Psoas muscle (tissue), 8 donors: ENCODE results near the gene OR2H1. TPM values are rescaled to one million over a fixed set of nuclear protein-coding genes. Genes with fewer than 3 reads are reported as not detected.

Experiments used
- ATAC-seq, 4 donors: fragments of 200-7000 bp; cut with Tn5 transposase; one replicate each; pipeline ENCODE4 v1.9.1; 2020; ENCODE audit warnings: moderate library complexity in 3 of 4, mild to moderate bottlenecking in 2 of 4
- DNase-seq, 2 donors: peaks; one replicate each; pipeline ENCODE4 v3.0.0-alpha.2; 2020
- H3K27ac ChIP-seq: fragments of 200-600 bp; one replicate; pipeline ENCODE4 v1.8.0; 2022
- H3K27me3 ChIP-seq, 3 donors: fragments of 200-600 bp in 1 of 3; one replicate each; pipeline versions ENCODE4 v1.6.1 to v1.8.0; 2013 to 2022; ENCODE audit warnings: low read length in 2 of 3, mild to moderate bottlenecking in 2 of 3, moderate library complexity in 1 of 3; ENCODE audit not compliant: insufficient read depth in 3 of 3
- H3K36me3 ChIP-seq, 2 donors: fragments of 200-600 bp in 1 of 2; one replicate each; pipeline versions ENCODE4 v1.6.1 to v1.8.0; 2013 to 2022; ENCODE audit warnings: low read depth in 1 of 2, mild to moderate bottlenecking in 1 of 2, moderate library complexity in 1 of 2; ENCODE audit not compliant: insufficient read depth in 1 of 2
- H3K4me1 ChIP-seq: fragments of 200-600 bp; one replicate; pipeline ENCODE4 v1.8.0; 2022
- H3K4me3 ChIP-seq: fragments of 200-600 bp; one replicate; pipeline ENCODE4 v1.8.0; 2022; ENCODE audit warnings: mild to moderate bottlenecking
- H3K9me3 ChIP-seq: fragments of 200-600 bp; one replicate; pipeline ENCODE4 v1.8.0; 2022
- WGBS, 3 donors: extraction: QIAGEN DNeasy Blood & Tissue Kit; methylation state at CpG; one replicate each; pipeline versions ENCODE4 v1.1.6 to v1.1.7; 2013; 5-methylcytosine and 5-hydroxymethylcytosine counted together
- intact Hi-C, 2 donors: fragments of 100-400 bp; cut with DNase I; formaldehyde crosslinking; loops; one replicate each; pipeline versions ENCODE4 v1.11.0 to v1.14.2; 2022
- polyA plus RNA-seq, 3 donors: library from polyadenylated mRNA; stranded (reverse); fragments of 200-250 nt; gene quantifications; one replicate each; pipeline ENCODE4 v1.2.3, GENCODE V29; 2013
- total RNA-seq, 4 donors: library from RNA; stranded (reverse); fragmentation: NEBNext Ultra II Directional in 2 of 4; extraction: Animal tissue kit (Norgen Biotek cat#: 25700) in 2 of 4; gene quantifications; one replicate each; pipeline versions ENCODE4 v1.2.1 to v1.2.4, GENCODE V29; 2021 to 2023
- TF ChIP-seq, protein P1 (sequence below): fragments of 200-600 bp; IDR thresholded peaks from one replicate; pipeline ENCODE4 v1.8.0; 2022; ENCODE audit warnings: antibody characterized with exemption
- donor health status: healthy with polysubstance abuse.
- donor health status: DM: no; HTN: no; CAD: no; lungs with moderate emphysema.
- donor health status: Bipolar disorder and iron deficiency.
- donor health status: healthy.
- donor health status: DM: yes; HTN: yes; CAD: no.
- donor health status: DM: no; HTN: no; CAD: no.
- donor health status: DM: no; HTN: no; CAD: no.
- donor health status: DM: yes; HTN: yes; CAD: no.

OR2H1 gene
- total and polyA plus RNA-seq, 7 donors: 0.10 TPM; not detected in 6

DNA sequence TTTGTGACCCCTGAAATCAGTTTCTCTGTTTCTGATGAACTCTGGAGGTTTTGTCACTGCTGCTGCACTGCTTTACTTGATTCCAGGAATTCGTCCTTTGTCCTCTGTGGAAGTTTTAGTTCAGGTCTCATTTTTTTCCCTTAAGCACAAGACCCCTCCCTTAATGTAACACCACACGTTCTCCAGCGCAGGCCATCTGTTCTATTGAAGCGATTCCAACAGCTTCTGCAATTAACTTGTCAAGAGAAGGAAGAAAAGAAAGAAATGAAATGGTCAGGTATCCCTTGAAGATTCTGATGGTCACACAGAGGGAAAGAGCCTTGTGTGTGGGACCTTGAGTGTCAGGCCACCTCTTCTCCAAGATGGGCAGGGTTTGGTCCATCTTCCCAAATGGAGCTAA lies 38.6 kb downstream of the OR2H1 start:
- Histone ChIP-seq H3K27me3 (no peaks in the 10 kb centered on the region), H3K4me1 (no peaks in the 10 kb centered on the region), H3K27ac (no peak overlapping the region), H3K9me3 (no peaks in the 10 kb centered on the region), H3K36me3 (no peaks in the 10 kb centered on the region), H3K4me3 (no peak overlapping the region)
- intact Hi-C loops: no loop called here
- DNase-seq (no peak), ATAC-seq (no peak)
- 48 to 57% (median 53%) methylated on average over 4 of the region's 4 CpGs for WGBS, 3 donors
- TF ChIP-seq, protein P1, sequence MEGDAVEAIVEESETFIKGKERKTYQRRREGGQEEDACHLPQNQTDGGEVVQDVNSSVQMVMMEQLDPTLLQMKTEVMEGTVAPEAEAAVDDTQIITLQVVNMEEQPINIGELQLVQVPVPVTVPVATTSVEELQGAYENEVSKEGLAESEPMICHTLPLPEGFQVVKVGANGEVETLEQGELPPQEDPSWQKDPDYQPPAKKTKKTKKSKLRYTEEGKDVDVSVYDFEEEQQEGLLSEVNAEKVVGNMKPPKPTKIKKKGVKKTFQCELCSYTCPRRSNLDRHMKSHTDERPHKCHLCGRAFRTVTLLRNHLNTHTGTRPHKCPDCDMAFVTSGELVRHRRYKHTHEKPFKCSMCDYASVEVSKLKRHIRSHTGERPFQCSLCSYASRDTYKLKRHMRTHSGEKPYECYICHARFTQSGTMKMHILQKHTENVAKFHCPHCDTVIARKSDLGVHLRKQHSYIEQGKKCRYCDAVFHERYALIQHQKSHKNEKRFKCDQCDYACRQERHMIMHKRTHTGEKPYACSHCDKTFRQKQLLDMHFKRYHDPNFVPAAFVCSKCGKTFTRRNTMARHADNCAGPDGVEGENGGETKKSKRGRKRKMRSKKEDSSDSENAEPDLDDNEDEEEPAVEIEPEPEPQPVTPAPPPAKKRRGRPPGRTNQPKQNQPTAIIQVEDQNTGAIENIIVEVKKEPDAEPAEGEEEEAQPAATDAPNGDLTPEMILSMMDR: no peak

DNA sequence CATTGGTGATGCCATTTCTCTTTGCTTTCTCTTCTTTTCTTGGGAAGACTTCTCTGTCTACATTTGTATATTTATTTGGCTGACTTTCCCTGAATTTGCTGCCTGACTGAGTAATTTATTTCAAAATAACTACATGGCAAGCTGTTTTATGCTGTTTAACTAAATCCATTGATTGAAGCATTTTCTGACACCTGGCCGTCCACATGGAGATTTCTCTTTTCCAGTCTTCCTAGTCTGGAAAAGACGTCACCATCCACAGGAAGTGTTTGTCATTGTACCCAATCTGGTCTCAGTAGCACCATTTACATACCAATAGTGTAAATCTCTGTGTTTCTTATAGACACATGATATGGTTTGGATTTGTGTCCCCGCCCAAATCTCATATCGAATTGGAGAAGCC lies 40.0 kb downstream of the OR2H1 start:
- intact Hi-C loops: no loop called here
- TF ChIP-seq, protein P1: no peak
- no peaks in the 10 kb centered on the region for H3K9me3 ChIP-seq
- DNase-seq (no peak), ATAC-seq (no peak)
- no peak overlapping the region for H3K27ac ChIP-seq
- H3K27me3 ChIP-seq: no peaks in the 10 kb centered on the region
- H3K4me3 ChIP-seq: no peak overlapping the region
- WGBS, 3 donors: 64 to 71% (median 68%) methylated on average over 4 of the region's 4 CpGs
- no peaks in the 10 kb centered on the region for H3K4me1 ChIP-seq
- no peaks in the 10 kb centered on the region for H3K36me3 ChIP-seq

DNA sequence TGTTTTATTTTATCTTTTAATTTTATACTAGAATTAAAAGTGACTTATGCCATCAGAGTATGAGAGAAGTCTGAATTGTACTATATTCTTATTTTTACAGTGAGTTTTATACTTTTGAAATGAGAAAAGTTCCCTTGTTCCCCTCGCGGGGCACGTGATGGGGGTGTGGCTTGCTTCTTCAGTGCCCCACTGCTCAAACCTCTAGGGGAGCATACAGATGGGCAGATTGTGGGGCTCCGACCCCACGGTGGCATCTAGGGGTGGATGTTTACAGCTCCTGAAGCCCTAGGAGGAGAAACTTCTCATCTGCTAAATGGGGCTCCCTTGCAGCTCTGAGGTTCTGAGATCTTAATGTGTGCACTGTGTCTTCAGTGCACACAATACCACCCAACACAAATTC lies 42.7 kb downstream of the OR2H1 start:
- ATAC-seq (no peak), DNase-seq (no peak)
- Histone ChIP-seq H3K36me3 (no peaks in the 10 kb centered on the region), H3K27me3 (no peaks in the 10 kb centered on the region), H3K4me3 (no peak overlapping the region), H3K9me3 (no peaks in the 10 kb centered on the region), H3K4me1 (no peaks in the 10 kb centered on the region), H3K27ac (no peak overlapping the region)
- intact Hi-C loops: no loop called here
- 68 to 85% (median 78%) methylated on average over 5 of the region's 5 CpGs for WGBS, 3 donors
- TF ChIP-seq, protein P1: no peak

DNA sequence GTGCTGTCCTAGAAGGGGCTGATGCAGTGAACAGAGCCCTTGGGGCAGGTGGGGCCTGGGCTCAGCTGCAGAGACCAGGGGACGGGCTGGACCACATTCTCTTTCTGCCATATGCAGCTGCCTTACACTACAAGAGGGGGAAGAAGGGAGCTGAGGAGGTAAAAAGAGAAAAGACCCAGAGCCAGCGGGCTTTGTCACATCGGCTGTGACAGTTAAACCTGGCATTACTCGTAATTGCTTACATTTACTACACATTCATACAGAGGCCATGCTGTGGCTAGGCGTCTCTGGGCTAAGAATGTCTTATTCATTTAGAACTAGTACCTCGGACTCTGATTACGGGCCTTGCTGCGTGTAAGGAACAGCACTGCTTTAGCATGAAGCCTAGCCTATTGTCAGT lies 43.6 kb downstream of the OR2H1 start:
- Histone ChIP-seq H3K27me3 (no peaks in the 10 kb centered on the region), H3K9me3 (no peaks in the 10 kb centered on the region), H3K4me3 (no peak overlapping the region), H3K27ac (no peak overlapping the region), H3K36me3 (no peaks in the 10 kb centered on the region), H3K4me1 (no peaks in the 10 kb centered on the region)
- TF ChIP-seq, protein P1: no peak
- no peak for ATAC-seq
- no peak for DNase-seq
- intact Hi-C loops: no loop called here
- 80 to 87% (median 85%) methylated on average over 8 of the region's 8 CpGs for WGBS, 3 donors

DNA sequence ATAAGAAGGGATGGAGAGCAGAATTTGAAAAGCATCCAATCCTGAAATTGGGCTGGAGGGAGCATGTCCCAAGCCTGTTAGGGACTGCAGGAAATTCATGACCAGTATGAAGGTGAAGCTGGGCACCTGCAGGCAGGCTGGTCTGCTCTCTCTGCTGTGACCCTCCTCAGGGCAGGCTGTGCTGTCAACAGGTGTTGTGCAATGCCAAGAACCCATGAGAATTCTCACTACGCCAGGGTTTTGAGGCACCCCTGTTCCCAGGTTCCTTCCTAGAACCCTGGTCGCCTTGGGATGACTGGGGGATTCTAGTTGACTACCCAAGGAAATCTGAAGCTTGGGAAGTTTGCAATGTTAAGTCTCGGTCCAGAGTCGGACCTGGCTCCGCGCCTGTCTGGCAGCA lies 44.2 kb downstream of the OR2H1 start:
- ATAC-seq (no peak), DNase-seq (no peak)
- Histone ChIP-seq H3K4me3 (no peak overlapping the region), H3K9me3 (no peaks in the 10 kb centered on the region), H3K4me1 (no peaks in the 10 kb centered on the region), H3K27ac (no peak overlapping the region), H3K27me3 (no peaks in the 10 kb centered on the region), H3K36me3 (no peaks in the 10 kb centered on the region)
- intact Hi-C loops: no loop called here
- 77 to 79% (median 78%) methylated on average over 6 of the region's 6 CpGs for WGBS, 3 donors
- TF ChIP-seq, protein P1: no peak
